Mucosa of stomach (tissue), 1 donor: ENCODE measurements around the gene UTP11.
A peak's percentile ranks its signal among the peaks of the same experiment; 100 is the strongest.

Source experiments
- H3K27me3 ChIP-seq: one replicate; pipeline ENCODE4 v1.7.0; 2013; ENCODE audit warnings: mild to moderate bottlenecking, low read length; ENCODE audit not compliant: control insufficient read depth, insufficient read depth
- H3K36me3 ChIP-seq: one replicate; pipeline ENCODE4 v1.7.0; 2013; ENCODE audit warnings: low read length; ENCODE audit not compliant: control insufficient read depth, insufficient read depth
- H3K4me1 ChIP-seq: one replicate; pipeline ENCODE4 v1.7.0; 2013; ENCODE audit warnings: mild to moderate bottlenecking, low read length; ENCODE audit not compliant: control insufficient read depth, insufficient read depth
- H3K4me3 ChIP-seq: one replicate; pipeline ENCODE4 v1.7.0; 2013; ENCODE audit warnings: low read length
- H3K9ac ChIP-seq: one replicate; pipeline ENCODE4 v1.7.0; 2013; ENCODE audit warnings: mild to moderate bottlenecking, low read length, moderate library complexity
- H3K9me3 ChIP-seq: one replicate; pipeline ENCODE4 v1.7.0; 2013; ENCODE audit warnings: mild to moderate bottlenecking, low read length, moderate library complexity; ENCODE audit not compliant: control insufficient read depth
- donor health status: Pancreatic carcinoma.

Gene UTP11

GRCh38 chr1:38006008-38006828 lies 6.3 kb upstream of the UTP11 start:
- no peaks in the 10 kb centered on the region for H3K9me3 ChIP-seq
- no peak overlapping the region for H3K9ac ChIP-seq
- H3K4me3 ChIP-seq: no peak overlapping the region
- no peaks in the 10 kb centered on the region for H3K36me3 ChIP-seq
- H3K4me1 ChIP-seq: peaks cover 20% of the 10 kb centered on the region
- H3K27me3 ChIP-seq: peaks cover 16% of the 10 kb centered on the region

- no peaks in the 10 kb centered on the region for H3K36me3 ChIP-seq
- H3K9ac ChIP-seq: no peak overlapping the region
- peaks cover 16% of the 10 kb centered on the region for H3K4me1 ChIP-seq
- H3K27me3 ChIP-seq: peaks cover 6% of the 10 kb centered on the region
- H3K9me3 ChIP-seq: no peaks in the 10 kb centered on the region
- no peak overlapping the region for H3K4me3 ChIP-seq
Observed at GRCh38 chr1:38009088-38009840, 3.3 kb upstream of the UTP11 start.

DNA sequence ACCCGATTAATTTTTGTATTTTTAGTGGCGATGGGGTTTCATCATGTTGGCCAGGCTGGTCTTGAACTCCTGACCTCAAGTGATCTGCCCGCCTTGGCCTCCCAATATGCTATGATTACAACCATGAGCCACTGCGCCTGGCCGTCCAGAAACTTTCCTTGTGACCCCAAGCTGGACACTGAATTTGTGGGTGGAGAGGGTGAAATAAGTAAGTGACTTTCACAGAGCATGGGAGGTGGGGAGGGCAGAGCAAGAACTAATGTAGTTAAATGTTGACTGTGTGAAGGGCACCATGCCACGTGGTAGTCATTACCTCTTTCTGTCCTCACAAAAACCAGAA lies 2.7 kb upstream of the UTP11 start:
- no peak overlapping the region for H3K9ac ChIP-seq
- H3K4me1 ChIP-seq: peaks cover 11% of the 10 kb centered on the region
- H3K36me3 ChIP-seq: no peaks in the 10 kb centered on the region
- peaks cover under 1% of the 10 kb centered on the region for H3K27me3 ChIP-seq
- H3K9me3 ChIP-seq: no peaks in the 10 kb centered on the region
- H3K4me3 ChIP-seq: no peak overlapping the region

DNA sequence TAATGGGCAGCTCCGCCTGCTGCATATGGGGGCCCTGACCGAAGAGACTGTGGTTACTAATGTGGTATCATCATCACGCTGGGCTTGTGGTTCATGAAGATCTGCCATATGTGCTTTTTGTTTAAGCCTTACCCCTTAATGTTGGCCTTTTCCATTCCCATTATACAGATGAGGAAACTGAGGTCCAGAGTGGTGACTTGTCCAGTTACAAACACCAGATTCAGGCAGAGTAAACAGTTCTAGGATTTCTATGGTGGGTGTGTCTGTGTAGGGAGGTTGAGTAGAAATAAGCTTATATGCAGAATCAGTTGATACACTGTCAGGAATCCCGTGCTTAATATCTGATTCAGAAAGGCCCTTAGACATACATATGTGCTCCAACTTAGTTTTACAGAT lies 691 bp downstream of the UTP11 start:
- Histone ChIP-seq H3K9me3 (no peaks in the 10 kb centered on the region), H3K9ac (peak overlapping the region; percentile 84)

GRCh38 chr1:38014171-38014570 lies 1.6 kb downstream of the UTP11 start:
- Histone ChIP-seq H3K36me3 (no peaks in the 10 kb centered on the region), H3K27me3 (no peaks in the 10 kb centered on the region), H3K4me3 (no peak overlapping the region), H3K9ac (peak overlapping the region; percentile 20), H3K4me1 (peaks cover 10% of the 10 kb centered on the region), H3K9me3 (no peaks in the 10 kb centered on the region)

More for the DNA sequence above, 691 bp downstream of the UTP11 start:
- Histone ChIP-seq H3K36me3 (no peaks in the 10 kb centered on the region), H3K4me1 (peaks cover 10% of the 10 kb centered on the region), H3K4me3 (peak overlapping the region; percentile 58), H3K27me3 (no peaks in the 10 kb centered on the region)

GRCh38 chr1:38014724-38015424 lies 2.3 kb downstream of the UTP11 start:
- Histone ChIP-seq H3K9me3 (no peaks in the 10 kb centered on the region), H3K9ac (peak overlapping the region; percentile 20), H3K27me3 (no peaks in the 10 kb centered on the region), H3K36me3 (no peaks in the 10 kb centered on the region), H3K4me3 (no peak overlapping the region), H3K4me1 (peaks cover 10% of the 10 kb centered on the region)

- no peak overlapping the region for H3K9ac ChIP-seq
- no peaks in the 10 kb centered on the region for H3K36me3 ChIP-seq
- no peaks in the 10 kb centered on the region for H3K27me3 ChIP-seq
- H3K4me1 ChIP-seq: peaks cover 10% of the 10 kb centered on the region
- H3K9me3 ChIP-seq: no peaks in the 10 kb centered on the region
- H3K4me3 ChIP-seq: no peak overlapping the region
Observed at GRCh38 chr1:38015978-38016725, 3.6 kb downstream of the UTP11 start.

- no peaks in the 10 kb centered on the region for H3K27me3 ChIP-seq
- H3K9me3 ChIP-seq: no peaks in the 10 kb centered on the region
- H3K36me3 ChIP-seq: no peaks in the 10 kb centered on the region
- H3K9ac ChIP-seq: no peak overlapping the region
- no peak overlapping the region for H3K4me3 ChIP-seq
- peaks cover 4% of the 10 kb centered on the region for H3K4me1 ChIP-seq
Observed at GRCh38 chr1:38018864-38019343, 6.4 kb downstream of the UTP11 start.

- H3K36me3 ChIP-seq: peaks cover 7% of the 10 kb centered on the region
- H3K4me1 ChIP-seq: no peaks in the 10 kb centered on the region
- no peaks in the 10 kb centered on the region for H3K9me3 ChIP-seq
- H3K27me3 ChIP-seq: no peaks in the 10 kb centered on the region
- no peak overlapping the region for H3K4me3 ChIP-seq
- H3K9ac ChIP-seq: no peak overlapping the region
Observed at GRCh38 chr1:38020396-38020795, 7.9 kb downstream of the UTP11 start.

GRCh38 chr1:38021969-38022368 lies 9.4 kb downstream of the UTP11 start:
- H3K36me3 ChIP-seq: peaks cover 12% of the 10 kb centered on the region
- no peaks in the 10 kb centered on the region for H3K4me1 ChIP-seq
- H3K9me3 ChIP-seq: no peaks in the 10 kb centered on the region
- H3K4me3 ChIP-seq: no peak overlapping the region
- no peaks in the 10 kb centered on the region for H3K27me3 ChIP-seq
- H3K9ac ChIP-seq: no peak overlapping the region

GRCh38 chr1:38022810-38023209 lies 10.3 kb downstream of the UTP11 start:
- H3K4me1 ChIP-seq: no peaks in the 10 kb centered on the region
- H3K9ac ChIP-seq: no peak overlapping the region
- peaks cover 12% of the 10 kb centered on the region for H3K36me3 ChIP-seq
- H3K9me3 ChIP-seq: no peaks in the 10 kb centered on the region
- no peak overlapping the region for H3K4me3 ChIP-seq
- no peaks in the 10 kb centered on the region for H3K27me3 ChIP-seq
